DMS53 (cell line): Measurements from ENCODE around the gene B4GALT5.
"Not testable (repeated sequence)": the region's sequence is repeated elsewhere in the genome, so short reads cannot be mapped to it uniquely, and the experiment has no call there.

Experiments
- DNase-seq: peaks from one replicate; lab custom pipeline; 2025; lab: John Stamatoyannopoulos, UW

B4GALT5 gene

DNA sequence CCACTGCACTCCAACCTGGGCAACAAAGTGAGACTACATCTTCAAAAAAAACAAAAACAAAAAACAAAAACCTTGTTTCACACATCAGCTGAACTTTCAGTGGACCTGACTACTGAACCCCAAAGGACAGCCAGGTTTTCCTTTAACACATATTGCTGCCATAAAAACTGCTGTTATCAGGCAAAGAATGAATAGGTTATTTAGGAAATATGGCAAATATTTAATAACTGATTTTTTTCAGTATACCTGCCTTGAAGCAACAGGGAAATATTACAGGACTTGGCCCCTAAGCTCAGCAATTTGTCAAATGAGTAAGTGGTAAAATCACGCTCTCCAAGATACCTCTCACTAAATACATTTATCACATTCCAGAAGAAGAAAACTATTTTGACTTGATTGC, 34.0 kb downstream of the B4GALT5 start:
- DNase-seq, result no peak

DNA sequence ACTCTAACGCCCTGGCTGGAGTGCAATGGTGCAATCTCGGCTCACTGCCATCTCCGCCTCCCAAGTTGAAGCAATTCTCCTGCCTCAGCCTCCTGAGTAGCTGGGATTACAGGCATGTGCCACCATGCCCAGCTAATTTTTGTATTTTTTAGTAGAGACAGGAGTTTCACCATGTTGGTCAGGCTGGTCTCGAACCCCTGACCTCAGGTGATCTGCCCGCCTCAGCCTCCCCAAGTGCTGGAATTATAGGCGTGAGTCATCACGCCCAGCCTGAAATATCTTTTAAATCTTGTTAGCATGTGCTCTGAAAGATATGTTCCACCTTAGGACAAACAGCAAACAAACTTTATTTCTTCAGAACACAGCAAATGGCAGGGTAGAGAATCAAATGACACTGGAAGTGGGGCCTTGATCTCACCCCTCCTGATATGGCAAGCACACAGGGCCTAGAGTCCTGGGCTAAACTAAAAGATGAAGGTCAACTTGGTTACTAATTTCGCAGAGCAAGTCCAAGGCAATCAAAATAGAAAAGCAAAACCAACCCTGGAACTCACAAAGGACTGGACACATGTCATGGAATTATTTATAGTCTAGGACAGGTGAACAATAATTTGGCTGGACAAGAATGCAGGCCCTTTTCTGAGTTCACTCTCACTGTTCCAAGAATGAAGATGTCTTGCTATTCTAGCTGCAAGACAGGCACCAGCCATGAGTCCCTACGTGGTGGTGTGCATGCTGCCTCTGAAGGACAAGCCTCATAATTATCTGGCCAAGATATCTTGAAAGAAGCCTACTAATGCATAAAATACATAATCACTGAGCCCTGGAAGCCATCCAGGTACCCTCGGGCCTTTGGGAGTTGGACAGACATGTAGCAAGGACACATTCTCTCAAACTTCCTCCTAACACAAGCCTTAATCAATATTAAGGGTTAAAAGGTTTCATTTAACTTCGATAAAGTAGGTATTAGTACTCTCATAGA, 35.6 kb downstream of the B4GALT5 start:
- DNase-seq, result no peak

DNA sequence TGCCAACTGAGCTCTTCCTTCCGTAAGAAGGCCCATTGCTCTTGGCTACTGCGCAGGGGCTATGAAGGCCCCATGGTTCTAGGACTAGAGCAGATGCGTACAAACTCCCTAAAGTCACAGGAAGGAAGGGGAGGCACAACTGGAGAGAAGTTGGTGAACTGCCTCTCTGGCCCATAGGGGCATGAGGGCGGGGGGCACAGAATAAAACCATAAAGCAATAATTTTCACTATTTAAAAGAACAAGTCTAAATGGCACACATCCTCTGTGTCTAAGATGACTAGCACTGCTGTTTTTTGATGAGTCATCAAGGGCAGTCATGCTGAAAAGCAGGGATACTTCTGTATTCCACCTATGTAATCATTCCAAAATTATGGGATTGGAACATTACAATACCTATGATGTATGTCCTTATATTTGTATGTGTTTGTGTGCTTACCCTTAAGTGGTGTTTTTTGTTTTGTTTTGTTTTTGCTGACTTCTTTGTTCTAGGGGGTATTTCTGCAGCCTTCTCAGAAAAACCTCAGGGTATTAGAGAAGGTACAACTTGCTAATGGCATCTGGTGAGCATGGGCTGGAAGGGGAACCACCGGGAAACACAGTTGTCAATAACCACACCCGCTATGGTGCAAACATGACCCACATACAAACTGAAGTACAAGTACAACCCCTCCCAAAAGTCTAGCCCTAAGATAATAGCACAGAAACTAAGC, 36.9 kb downstream of the B4GALT5 start:
- peak; percentile 71 for DNase-seq

DNA sequence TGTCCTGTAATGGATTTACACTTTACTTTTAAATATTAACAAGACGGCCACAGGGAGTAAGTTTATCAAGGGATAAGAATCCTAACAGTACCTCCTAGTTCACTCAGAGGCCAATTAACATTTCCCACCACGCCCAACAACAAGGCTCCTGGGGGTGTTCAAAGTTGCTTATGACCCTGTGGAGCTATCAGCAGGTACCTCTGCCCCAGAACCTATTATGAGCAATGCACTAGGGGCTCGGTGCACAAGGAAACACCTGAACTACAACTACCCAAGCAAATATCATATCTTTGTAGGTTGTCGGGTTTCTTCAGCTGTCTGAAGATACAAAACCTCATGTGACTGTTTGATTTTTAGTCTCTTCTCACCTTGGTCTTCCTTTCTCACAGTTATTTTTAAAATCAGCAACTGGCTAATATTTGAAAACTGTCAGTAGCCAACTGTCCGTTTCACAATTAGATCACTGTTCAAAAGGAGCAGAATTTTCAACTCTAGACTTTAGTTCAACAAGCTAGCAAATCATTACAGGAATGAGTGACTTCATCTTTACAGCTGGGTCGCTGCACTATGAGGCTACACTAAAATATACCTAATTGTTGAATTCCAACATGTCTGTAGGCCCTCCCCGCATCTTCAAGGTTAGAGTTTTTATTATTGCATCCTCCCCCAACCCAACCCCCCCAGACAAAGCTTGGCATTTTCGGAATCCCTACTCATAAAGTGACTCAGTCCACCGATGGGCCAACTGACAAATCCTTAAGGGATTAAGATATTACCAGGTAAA, 38.1 kb downstream of the B4GALT5 start:
- DNase-seq, result no peak

DNA sequence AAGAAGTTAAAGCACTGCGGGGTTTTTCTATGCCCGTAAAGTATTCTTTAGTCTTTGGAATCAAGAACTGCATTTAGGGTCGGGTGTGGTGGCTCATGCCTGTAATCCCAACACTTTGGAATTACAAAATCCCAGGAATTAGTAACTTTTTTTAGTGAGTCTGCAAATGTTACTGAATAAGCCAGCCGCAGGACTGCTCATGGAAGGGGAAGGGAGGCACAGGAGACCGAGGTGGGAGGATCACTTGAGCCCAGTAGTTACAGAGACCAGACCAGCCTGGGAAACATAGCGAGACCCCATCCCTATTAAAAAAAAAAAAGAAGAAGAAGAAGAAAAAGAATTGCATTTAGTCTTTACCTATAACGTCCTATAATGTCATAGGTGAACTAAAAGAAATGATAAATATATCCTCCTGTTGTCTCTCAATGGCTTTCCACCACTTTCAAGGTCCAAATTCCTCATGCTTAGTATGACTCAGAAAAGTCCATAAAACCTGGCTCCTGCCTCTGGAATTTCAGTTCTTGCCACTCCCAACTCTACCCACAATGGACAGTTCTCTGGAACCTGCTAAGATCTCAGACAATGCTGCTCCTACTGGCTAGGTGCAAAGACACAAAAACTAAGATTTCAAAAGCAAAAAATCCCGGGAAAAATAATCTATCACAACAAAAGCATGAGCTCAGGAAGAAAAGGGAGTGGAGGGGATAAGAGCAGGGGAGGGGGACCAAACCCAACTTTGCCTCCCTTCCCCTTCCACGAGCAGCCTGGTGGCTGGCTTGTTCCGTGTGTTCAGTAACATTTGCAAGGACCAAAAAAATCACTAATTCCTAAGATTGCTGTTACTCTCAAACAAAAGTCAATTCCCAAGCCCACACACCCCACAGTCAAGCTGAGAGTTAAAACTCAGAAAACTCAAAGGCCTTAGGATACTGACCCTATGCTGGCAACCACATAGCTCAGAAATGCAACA, 39.0 kb downstream of the B4GALT5 start:
- DNase-seq, result no peak

DNA sequence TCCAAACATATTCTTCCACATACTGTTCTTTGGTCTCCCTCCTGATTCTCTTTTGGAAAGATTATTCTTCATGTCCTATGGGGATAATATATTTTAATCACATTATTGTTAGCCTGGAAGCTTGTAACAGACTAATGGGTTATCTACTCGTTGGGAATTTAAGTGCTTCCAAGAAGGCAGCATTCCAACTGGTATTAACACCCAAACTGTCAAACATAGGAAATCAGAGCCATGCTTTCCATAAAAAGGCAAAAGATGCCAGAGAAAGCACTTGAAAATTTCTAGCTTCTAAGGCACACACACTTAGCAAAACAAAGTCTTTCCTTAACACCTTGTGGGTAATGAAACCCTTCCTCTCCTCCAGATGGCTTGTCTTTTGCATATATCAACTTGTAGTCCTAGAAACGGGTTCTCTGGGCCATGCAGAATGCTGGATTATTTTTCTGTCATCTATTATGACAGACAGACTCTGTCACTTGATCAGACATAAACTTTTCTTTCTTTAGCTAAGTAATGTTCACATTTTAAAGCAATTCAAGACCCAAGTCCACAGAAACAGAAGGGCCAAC, 41.5 kb downstream of the B4GALT5 start:
- DNase-seq, result no peak

DNA sequence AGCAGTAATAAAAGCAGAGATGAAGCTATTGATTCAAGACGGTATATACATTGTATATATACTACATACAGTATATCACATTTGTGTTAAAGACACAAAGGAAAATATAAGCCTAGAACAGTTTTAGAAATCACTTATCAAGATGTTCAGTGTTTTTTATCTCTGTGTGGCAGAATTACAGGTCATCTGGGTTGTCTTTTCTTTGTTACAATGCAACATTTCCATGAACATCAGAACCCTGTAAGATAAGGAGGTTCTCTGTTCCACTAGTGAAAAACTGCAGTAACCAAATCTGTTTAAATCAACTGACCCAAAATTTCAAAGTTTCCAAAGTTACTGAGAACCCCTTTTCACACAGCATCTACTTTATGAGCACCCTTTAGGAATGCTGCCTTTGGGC, 42.2 kb downstream of the B4GALT5 start:
- DNase-seq, result no peak

- no peak for DNase-seq
Observed at GRCh38 chr20:49669601-49670189, 44.0 kb downstream of the B4GALT5 start.

- DNase-seq, result not testable (repeated sequence)
Observed at GRCh38 chr20:49668878-49669195, 44.8 kb downstream of the B4GALT5 start.

- no peak for DNase-seq
Observed at GRCh38 chr20:49668181-49668877, 45.3 kb downstream of the B4GALT5 start.

- DNase-seq, result no peak
Observed at GRCh38 chr20:49666911-49667310, 46.8 kb downstream of the B4GALT5 start.

GRCh38 chr20:49665796-49666195, 47.9 kb downstream of the B4GALT5 start:
- no peak for DNase-seq

DNA sequence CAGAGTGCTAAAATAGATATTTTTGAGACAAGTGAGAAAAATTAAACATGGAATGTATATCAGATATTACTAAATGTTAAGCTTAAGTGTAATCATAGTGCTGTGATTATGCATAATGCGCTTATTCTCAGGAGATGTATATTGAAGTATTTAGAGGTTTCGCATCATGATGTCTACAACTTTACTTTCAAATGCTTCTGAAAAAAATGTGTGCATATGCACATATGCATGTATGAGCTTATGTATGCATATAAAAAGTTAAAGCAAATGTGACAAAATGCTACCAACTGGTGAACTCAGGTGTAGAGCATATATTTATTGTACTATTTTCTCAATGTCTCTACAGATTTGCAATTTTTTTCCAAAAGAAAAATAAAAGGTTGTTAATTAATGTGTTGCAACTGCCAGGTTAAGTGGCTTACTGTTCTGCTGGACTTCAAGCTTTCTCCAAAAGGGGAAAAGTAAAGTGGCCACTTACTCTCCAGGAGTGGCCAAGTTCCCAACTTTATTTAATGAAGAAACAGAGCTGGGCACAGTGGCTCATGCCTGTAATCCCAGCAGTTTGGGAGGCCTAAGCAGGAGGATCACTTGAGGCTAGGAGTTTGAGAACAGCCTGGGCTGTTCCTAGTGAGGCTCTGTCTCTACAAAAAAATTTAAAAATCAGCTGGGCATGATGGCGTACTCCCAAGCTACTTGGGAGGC, 48.9 kb downstream of the B4GALT5 start:
- DNase-seq, result no peak

DNA sequence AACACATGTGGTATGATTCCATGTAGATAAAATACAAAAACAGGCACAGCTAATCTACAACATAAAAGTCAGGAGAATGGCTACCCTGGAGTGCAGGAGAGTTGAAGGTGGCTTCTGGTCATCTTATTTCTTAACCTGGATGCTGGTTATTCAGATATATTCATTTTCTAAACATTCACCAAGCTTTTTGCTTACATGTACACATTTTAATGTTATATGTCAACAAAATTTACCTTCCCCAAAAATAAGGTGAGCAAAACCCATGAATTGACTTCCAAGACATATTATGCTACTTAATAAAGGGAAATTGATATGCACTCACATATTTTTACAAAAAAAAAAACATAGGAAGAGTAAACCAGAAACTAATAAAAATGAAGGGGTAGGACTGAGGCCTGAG, 50.6 kb downstream of the B4GALT5 start:
- DNase-seq, result no peak

- DNase-seq, result no peak
Observed at GRCh38 chr20:49661560-49662329, 51.9 kb downstream of the B4GALT5 start.

DNA sequence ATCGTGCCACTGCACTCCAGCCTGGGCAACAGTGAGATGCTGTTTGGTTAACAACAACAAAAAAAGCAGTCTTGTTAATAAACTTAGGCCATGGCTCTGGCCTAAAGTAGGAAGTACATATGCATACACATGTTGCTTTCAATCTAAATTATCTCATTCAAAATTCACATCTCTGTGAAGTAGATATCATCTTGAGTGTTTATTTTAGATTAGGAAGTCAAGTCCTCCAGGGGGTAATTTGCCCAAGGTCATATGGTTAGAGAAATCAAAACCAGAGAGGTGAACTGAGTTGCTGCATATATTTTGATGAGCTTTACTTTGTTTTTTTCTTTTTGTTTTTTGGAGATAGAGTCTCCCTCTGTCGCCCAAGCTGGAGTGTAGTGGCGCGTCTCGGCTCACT, 52.8 kb downstream of the B4GALT5 start:
- DNase-seq, result no peak

GRCh38 chr20:49659056-49659455, 54.6 kb downstream of the B4GALT5 start:
- no peak for DNase-seq

- no peak for DNase-seq
Observed at GRCh38 chr20:49658508-49658907, 55.2 kb downstream of the B4GALT5 start.
